NCI-H2081 (cell line): ENCODE data around the gene ADD3.
"Not testable (repeated sequence)": the region's sequence is repeated elsewhere in the genome, so short reads cannot be mapped to it uniquely, and the experiment has no call there.

Source experiments
- DNase-seq, 2 experiments: peaks; one replicate each; lab custom pipeline; 2025; lab: John Stamatoyannopoulos, UW

Gene ADD3

DNA sequence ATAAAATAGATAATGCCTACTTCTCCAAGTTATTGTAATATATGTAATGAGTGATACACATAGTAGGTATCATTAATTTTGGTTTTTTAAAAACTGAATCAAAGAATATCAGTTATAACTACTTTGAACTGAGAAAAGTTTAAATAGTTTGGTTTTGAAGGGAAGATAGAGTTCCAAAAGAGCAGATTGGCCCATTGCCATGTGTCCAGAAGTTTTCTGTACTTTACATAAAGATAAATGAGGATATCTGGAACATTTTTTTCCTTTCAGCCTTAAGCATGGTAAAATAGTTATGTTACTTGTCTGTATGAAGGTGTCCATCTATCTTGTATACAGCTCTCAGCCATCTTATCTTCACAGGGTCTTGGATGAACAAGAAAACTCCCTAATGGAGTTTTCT is 101.7 kb downstream of the ADD3 start:
- DNase-seq, result no peak

DNA sequence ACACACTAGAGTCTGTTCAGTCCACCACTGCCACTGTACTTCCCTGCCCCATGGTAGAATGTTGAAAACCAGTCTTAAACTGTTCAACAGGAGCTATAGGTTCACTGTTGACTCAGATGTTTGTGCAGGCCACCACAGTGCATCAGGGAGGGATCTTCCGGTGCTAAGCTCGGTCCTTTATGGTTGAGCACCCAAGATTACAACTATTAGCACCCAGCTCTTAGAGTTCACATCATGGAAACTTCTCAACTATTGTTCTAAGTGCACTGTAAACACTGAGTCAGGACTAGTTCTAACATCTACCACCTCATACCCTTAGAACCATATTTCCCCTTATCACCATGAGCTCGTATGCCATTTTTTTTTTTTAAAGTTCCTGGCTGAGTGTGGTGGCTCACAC is 102.6 kb downstream of the ADD3 start:
- no peak for DNase-seq

DNA sequence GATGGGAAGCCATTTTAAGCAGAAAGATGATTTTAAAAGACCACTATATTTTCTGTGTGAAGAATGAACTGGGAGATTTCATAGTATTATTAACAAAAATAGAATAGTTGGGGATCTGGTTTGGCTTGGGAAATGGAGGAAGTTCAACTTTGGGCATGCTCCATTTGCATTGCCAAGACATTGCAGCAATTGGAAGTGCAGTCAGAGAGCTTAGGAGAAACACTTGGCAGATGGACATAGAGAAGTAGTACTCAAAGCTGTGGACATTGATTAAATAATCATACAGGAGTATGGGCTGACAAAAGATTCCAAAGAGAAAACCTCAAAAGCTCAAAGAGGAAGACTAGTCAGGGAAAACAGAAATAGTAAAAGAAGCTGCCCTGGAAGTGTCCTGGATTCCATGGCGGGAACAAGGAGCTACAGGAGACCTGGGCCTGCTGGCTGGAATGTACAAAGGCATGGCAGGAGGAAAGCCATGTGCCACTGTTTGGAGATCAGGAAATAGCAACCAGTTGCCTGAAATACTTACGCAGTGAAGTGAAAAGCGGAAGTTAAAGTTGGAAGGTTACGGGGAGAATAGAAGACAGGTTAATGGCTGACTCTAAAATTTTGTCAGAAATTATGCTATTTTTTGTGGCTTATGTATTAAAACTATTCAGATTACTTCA is 106.0 kb downstream of the ADD3 start:
- DNase-seq, result no peak

DNA sequence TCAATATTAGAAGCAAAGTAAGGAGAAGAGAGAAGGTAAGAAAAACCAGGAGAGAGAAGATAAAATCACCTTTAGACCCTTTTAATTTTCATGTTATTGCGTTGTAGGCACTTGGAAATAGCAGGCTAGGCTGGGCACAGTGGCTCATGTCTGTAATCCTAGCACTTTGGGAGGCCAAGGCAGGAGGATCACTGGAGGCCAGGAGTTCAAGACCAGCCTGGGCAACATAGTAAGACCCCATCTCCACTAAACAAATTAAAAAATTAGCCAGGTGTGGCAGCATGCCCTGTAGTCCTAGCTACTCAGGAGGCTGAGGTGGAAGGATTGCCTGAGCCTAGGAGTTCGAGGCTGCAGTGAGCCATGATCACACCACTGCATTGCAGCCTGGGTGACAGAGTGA is 106.9 kb downstream of the ADD3 start:
- DNase-seq, result not testable (repeated sequence)

DNA sequence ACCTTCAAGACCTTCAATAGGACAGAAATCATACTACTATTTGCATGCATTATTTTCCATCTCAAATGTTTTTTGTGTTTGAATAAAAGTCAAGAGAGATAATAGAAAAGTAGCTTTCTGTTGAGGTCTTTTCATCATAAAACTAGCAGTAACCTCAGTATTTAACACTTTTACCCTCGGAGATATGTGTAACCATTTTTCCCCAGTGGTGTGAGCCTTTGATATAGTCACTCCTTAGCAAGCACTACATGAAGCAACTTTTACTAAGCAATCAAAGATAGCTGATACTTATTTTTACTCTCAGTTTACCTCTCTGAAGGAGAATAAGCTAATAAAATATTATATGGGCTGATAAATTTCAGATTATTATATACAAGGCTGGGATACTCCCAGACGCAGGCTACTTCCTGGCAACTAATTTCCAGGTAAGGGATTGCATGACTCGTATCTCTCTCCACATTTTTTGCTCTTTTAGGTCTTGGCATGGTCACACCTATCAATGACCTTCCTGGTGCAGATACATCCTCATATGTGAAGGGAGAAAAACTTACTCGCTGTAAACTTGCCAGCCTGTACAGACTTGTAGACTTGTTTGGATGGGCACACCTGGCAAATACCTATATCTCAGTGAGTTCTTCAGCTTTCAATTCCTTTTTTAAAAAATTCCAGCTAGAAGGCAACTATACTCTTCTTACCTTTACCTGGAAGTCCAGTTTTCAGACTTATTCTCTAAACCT is 108.2 kb downstream of the ADD3 start:
- no peak for DNase-seq

DNA sequence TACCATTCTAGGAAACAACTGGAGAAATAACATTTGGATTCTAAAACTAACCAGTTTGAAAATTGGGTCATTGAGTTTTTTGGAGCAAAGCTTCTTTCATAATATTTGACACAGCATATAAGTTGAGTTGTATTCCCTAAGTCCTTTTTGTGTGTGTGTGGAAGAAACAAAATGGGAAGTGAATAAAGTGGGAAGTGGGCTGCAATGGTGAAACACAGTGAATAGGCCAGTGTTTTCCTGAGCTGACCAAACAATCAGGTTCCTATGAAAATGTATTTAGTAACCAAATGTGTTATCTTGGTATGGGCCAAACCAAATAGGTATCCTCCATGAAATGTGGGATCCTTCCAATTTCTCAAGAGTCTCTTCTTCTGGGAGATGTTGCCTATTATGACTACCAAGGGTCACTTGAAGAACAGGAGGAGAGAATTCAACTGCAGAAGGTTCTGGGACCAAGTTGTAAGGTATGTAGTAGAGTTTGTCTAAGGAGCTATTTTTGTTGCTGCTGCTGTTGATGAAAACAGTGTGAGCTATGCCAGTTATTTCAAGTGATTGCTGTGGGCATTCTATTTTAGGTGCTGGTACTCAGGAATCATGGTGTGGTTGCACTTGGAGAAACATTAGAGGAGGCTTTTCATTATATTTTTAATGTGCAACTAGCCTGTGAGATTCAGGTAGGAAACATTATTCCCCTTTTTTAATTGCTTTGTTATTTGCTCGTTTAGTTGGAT is 111.3 kb downstream of the ADD3 start:
- DNase-seq, result no peak

DNA sequence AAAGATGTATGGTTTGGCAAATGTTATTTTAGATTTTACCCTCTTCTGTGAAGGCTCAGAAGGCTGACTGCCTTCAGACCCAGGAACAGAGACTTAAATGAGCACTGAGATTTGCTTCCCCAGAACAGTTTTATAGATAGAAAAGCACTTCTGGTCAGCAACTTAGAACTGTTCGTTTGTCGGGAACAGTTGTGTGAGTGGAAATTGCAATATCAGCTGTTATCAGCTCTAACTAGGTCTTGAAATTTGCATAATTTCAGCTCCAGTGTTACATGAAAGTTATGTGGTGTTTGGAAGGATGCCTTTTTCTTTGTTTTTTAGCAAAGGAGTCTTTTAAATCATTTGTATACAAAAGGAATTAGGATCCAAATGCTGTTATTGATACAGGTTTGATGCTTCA is 115.8 kb downstream of the ADD3 start:
- DNase-seq, result no peak

DNA sequence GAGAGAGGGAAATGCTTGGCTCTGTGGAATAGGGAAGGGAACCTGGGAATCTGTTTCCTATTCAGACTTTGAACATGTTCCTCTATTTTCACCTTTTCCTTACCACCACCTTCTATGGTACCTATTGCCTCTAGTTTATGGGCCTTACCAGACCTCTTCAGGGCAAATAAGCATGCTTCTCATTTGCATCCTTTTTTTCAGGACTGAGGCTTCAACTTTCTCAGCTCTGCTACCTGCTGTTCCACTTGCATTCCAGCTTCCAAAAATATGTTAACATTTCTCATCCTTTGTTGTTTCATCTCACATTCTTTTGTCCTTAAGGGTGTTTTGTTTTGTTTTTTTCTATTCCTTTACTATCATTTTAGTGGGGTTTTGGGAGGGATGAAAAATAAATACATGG is 121.7 kb downstream of the ADD3 start:
- DNase-seq, result no peak

DNA sequence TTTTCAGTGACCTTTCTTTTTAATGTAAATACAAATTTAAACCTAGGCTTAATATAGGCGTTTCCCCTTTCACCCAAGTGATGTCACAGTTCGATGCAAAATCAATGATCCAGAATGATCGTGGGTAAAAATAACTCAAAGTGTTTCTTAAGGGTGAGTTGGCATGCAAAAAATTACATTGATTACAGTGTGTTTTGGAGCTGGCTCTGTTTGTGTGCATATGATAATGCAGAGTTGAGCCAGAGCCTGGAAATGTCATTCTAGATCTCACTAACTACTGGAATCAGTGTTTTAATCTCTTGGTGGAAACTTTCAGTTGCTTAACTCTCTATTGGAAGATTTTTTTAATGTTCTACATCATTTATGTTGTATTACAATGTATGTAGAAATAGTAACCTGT is 127.1 kb downstream of the ADD3 start:
- DNase-seq, result no peak

DNA sequence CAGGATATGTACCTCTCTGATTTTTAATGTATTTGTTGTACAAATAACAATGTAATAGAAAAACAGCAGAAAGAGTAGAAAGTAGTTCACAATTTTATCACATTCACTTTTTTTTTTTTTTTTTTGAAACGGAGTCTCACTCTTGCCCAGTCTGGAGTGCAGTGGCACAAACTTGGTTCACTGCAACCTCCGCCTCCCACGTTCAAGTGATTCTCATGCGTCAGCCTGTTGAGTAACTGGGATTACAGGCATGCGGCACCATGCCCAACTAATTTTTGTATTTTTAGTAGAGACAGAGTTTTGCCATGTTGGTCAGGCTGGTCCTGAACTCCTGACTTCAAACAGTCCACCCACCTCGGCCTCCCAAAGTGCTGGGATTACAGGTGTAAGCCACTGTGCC is 128.1 kb downstream of the ADD3 start:
- DNase-seq, result not testable (repeated sequence)

DNA sequence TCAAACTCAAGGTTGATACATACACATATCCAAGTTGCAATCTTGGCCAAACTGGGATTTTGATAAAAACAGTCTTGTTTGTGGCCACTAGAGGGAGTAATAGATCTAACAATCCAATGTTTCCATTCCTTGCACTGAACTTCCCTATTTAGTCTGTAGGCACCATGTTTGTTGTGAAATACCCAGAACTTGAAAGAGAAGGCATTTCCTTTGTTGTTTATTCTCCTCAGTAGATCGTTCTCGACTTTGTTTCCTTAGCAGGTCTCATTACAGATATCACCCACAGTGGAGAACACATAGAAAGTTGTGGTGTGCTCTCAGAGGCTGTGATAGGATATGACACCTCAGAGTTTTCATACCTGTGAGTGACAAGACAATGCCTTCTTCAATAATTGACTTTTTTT is 129.4 kb downstream of the ADD3 start:
- peak; percentile 11 to 34 for DNase-seq

DNA sequence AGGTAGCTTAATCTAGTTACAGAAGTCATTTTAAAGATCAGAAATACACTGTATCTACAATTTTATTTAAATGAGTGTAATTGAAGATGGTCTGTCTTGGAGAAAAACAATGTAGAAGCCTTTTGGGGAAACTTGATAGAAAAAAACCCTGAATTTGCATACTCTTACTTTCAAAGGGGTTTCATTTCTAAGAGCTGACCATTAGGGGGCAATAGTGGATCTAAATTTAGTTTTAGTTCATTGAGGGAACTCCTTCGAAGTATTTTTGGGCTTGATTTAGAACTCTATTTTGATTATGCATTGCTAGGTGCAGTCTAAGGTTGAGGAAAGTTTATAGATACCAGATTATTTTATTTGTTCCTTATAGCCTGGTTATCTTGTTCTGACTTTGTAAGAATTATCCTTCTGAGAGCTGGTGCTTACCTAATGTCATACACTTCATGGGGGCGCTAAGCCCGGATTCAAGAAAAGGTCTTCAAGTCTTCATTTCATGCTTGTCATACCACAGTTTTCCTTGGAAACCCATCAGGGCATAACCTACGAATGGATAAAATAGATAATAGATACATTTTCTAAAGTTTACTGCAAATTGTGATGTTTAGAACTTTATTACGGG is 130.5 kb downstream of the ADD3 start:
- DNase-seq, result peak; percentile 14 to 16

DNA sequence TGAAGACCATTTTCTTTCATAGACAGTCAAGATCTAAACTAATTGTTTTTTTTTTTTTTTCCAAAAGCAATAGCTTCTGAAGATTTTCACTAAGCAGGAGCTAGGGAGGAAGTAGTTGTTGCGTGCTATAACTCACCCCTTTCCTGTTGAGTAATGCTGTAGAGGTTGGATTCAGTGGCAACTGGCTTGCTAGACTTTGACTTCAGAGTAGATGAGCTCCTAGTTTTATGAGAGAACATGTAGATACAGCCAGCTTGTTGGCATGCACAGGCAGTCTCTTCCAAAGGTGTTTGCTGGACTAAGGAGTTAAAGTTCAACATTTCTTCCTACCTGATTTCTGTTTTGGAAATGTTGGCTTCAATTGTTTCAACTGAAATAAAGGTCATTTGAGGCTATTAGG is 133.4 kb downstream of the ADD3 start:
- DNase-seq, result no peak

DNA sequence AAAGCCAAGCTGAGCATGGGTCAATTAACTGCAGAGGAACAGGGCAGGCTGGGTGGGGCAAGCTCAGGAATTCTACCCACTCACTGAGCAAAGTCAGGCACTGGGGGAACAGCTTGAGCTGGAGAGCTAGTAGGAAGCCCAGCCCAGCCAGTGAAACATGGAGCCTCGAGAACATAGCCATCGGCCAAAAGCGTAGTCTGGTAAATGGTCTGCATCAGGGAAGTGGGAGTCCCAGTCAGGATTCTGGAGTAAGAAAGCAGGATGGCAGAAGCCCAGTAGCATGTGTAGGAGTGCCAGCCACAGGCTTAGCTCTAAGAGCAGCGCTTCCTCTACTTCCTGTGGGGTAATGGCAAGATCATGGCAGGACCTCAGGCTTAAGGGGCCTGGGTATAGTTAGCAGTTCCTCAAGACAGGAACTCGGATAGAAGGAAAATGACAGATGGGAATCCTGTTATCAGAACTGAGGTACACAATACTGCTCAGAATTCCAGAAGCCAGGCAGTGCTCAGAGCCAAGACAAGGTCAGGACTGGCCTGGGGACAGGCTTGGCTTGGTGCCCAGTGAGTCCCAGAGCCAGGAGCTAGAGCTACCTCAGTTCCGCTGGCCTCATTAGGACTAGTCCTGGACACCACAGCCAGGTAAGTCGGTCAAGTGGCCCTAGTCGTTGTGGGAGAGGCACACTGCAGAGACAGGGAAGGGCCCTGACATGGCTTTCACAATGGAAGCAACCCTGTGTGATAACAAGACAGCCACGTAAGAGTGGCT is 134.3 kb downstream of the ADD3 start:
- no peak for DNase-seq

DNA sequence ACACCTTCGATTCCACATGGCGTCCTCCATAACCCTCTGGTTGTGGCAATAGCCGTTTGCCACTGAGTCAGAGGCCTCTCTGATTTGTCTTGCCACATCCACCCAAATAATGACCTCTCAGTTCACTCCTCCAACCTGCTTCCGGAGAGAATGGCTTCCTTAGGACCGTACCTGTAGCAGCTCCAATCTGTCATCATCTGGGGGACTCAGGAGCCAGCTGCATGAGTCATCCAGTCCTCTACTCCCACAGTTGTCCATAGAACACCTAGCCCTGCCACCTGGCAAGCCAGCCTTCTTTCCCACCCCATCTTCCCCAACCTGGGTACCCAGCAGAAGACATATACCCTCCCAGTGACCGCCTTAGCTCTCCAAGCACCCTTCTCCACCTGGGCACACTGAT is 135.2 kb downstream of the ADD3 start:
- no peak for DNase-seq

DNA sequence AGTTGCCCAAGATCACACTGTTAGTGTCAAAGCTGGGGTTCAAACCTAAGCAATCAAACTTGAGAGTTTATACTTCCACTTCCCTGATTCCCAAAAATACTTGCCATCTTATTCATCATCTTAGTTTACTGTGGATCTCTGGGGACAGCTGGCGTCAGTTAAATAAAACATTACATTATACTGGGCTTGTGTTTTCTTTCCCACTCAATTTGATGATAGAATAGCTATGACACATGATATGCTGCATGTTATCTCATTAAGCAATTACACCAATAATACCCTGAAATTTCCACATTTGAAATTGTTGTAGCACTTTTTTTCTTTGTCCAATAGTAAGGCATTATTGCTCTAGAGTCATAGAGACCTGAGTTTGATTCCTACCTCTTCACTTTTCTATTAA is 136.7 kb downstream of the ADD3 start:
- DNase-seq, result no peak

DNA sequence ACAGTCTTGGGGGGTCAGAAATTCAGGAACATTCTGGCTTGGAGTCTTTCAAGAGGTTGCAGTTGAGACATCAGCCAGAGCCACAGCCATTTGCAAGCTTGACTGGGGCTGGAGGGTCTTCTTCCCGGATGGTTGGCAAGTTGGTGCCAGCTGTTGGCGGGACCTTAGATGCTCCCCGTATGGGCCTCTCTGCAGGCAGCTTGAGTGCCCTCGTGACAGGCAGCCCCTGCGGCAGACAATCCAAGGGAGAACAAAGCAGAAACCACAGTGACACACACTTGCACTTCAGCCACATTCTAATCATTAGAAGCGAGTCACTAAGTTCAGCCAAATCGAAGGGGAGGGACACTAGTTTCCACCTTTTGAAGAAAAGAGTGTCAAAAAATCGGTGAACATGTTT is 140.2 kb downstream of the ADD3 start:
- DNase-seq, result no peak

DNA sequence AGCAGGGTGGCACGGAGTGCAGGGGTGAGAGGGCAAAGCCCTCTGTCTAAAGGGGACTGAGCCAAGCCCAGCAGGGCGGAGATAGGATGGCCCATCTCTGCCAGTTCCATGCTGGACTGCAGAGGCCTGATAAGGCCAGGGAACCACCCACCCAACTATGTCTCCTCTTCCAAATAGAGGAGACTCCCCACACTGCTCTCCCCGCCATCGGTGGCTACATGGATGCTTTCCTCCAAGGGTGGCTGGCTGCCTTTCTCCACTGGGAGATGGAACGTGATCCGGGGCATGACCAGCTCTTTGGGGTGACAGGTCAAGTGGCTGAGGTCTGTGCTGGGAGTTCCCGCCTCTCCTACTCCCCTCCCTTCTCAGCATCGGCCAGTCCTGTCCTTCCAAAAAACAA is 141.5 kb downstream of the ADD3 start:
- no peak for DNase-seq

DNA sequence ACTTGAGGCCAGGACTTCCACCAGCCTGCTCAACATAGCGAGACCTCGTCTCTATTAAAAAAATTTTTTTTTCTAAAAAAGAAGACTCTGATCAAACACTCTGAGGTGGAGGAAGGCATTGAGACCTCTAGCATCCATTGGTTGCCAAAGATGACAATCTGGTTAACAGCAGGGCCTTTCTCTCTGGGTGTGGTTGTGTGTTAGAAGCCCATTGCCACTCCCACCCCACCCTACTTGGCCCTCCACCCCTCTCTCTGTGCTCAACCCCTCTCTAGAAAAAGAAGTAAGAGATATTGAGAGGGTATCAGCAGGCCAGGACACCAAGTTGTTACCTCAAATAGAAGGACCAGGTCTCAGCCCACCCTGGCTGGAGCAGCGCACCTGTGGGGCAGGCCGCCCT is 142.3 kb downstream of the ADD3 start:
- DNase-seq, result no peak

DNA sequence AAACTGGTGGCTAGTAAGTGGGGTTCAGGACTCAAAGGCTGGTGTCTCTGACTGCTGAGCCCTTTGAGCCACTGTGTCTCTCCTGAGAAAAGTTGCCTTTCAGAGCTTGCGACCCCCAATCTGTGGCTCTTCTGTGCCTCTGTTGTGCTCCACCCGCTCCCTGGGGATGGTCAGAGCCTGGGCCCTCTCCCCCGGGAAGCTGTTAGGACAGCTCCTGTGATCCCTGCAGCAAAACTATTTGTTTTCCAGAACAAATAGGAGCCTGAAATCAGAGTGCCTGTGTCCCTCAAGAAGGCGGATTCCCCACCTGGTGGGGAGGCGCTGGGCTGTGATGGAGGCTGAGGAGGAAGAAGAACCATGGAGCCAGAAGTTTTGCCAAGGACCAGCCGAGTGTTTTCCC is 143.2 kb downstream of the ADD3 start:
- no peak for DNase-seq

DNA sequence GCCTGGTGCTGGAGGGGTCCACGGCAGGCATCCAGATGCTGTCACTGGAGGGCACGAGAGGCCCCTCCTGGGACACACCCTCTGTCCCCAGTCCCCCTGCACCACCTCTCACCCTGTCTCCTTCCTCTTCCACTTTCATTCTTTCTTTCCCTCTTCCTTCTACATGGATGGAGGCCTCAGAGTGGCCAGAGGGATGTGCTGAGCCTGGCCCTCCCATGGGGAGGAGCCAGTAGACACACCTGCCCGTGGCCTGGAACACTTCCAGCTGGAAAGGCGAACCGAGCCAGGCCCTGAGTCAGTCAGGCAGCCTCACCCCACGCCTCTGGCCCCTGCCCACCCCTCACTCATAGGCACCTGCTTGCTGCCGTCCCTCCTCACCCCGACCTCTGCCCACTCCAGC is 143.7 kb downstream of the ADD3 start:
- peak; percentile 12 to 39 for DNase-seq

DNA sequence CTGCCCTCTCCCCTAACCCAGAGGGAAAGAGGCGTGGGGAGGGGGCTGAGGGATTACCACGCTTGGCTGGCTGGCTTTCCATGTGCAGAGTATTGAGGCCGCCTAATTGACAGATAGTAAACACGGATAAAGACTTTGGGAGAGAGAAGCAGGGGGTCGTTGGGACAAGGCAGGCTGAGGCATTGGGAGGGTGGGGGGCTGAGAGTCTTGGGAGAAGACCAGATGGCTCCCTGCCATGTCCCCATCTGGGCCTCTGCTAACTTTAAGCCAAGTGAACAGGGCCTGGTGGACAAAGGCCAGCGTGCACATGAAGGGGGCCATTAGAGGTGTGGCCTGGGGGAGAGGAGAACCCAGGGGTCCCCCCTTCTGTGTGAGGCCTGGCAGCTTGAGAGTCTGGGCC is 144.2 kb downstream of the ADD3 start:
- DNase-seq, result no peak
